ENCODE results near the gene BUD23.

DNA sequence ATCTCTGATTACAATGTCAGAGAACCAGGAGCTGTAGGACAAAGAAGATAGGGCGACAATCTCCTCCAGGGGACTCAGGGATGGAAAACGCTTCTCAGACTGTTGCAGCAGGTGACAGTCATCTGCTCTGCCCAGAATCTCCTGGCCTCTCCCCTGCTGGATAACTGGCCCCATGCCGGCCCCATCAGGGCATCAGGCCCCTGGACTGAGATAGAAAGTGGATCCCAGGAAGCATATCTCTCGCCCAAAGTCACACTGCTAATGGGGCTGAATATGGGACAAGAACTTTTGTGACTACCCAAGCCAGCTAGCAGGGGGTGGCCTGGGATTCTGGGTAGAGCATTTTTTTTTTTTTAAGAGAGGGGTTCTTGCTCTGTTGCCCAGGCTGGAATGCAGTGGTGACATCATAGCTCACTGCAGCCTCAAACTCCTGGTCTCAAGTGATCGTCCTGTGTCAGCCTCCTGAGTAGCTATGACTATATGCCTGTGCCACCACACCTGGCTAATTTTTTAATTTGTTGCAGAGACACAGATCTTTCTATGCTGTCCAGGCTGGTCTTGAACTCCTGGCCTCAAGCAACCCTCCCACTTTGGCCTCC is 38.6 kb upstream of the BUD23 start:
- no peak for TF ChIP-seq TAF1 (IDR thresholded peaks at IDR 0.05; ENCODE audit: borderline replicate concordance, low read depth, low read length)
- no peak for TF ChIP-seq POLR2A (IDR thresholded peaks at IDR 0.05; ENCODE audit: low read depth, low read length)

Data from GM12892 (cell line).